Parathyroid adenoma (tissue), 2 donors: ENCODE measurements around the gene CYP24A1.

Source experiments
- H2AFZ ChIP-seq: fragments of 300-600 bp; sonication (generic); one replicate; pipeline ENCODE4 v1.7.0; 2017; ENCODE audit warnings: antibody characterized with exemption, mild to moderate bottlenecking
- H3K27ac ChIP-seq: fragments of 300-600 bp; sonication (generic); one replicate; pipeline ENCODE4 v1.7.0; 2017
- H3K27me3 ChIP-seq: fragments of 300-600 bp; sonication (generic); one replicate; pipeline ENCODE4 v1.7.0; 2017; ENCODE audit warnings: low read length; ENCODE audit not compliant: control insufficient read depth, insufficient read depth
- H3K36me3 ChIP-seq: fragments of 300-600 bp; sonication (generic); one replicate; pipeline ENCODE4 v1.7.0; 2017; ENCODE audit warnings: low read length; ENCODE audit not compliant: control insufficient read depth, insufficient read depth
- H3K4me1 ChIP-seq: fragments of 300-600 bp; sonication (generic); one replicate; pipeline ENCODE4 v1.7.0; 2017; ENCODE audit warnings: control low read depth
- H3K4me2 ChIP-seq: fragments of 300-600 bp; sonication (generic); one replicate; pipeline ENCODE4 v1.7.0; 2017; ENCODE audit warnings: low read length
- H3K4me3 ChIP-seq: fragments of 300-600 bp; sonication (generic); one replicate; pipeline ENCODE4 v1.7.0; 2017; ENCODE audit warnings: low read depth, low read length
- H3K79me2 ChIP-seq: fragments of 300-600 bp; sonication (generic); one replicate; pipeline ENCODE4 v1.7.0; 2017; ENCODE audit warnings: control low read depth
- H3K9ac ChIP-seq: fragments of 300-600 bp; sonication (generic); one replicate; pipeline ENCODE4 v1.7.0; 2017; ENCODE audit warnings: mild to moderate bottlenecking
- H3K9me3 ChIP-seq: fragments of 300-600 bp; sonication (generic); one replicate; pipeline ENCODE4 v1.7.0; 2017; ENCODE audit warnings: low read length; ENCODE audit not compliant: control insufficient read depth
- TF ChIP-seq, protein P1 (sequence below): fragments of 300-600 bp; sonication (generic); IDR thresholded peaks from one replicate; pipeline ENCODE4 v1.7.0; 2017; ENCODE audit warnings: antibody characterized with exemption, mild to moderate bottlenecking
- donor health status: primary hyperparathyroidism.

Gene CYP24A1

DNA sequence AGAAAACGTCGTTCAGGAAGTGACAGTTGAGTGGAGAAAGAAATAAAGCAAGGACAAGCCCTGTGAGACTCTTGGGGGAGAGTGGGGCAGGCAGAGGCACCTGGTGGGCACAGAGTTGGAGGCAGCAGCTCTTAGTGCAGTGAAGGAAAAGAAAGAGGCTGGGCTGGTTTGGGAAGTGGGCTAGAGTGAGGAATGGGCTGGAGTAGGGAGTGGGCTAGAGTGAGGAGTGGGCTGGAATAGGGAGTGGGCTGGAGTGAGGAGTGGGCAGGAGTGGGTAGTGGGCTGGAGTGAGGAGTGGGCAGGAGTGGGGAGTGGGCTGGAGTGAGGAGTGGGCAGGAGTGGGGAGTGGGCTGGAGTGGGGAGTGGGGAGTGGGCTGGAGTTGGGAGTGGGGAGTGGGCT is 59.7 kb downstream of the CYP24A1 start:
- Histone ChIP-seq H3K79me2 (no peaks in the 10 kb centered on the region), H3K9me3 (no peaks in the 10 kb centered on the region), H3K4me2 (no peak overlapping the region), H3K9ac (no peak overlapping the region), H3K27me3 (no peaks in the 10 kb centered on the region), H3K27ac (no peak overlapping the region), H3K36me3 (no peaks in the 10 kb centered on the region), H2AFZ (no peak overlapping the region), H3K4me3 (no peak overlapping the region), H3K4me1 (no peaks in the 10 kb centered on the region)
- TF ChIP-seq, protein P1, sequence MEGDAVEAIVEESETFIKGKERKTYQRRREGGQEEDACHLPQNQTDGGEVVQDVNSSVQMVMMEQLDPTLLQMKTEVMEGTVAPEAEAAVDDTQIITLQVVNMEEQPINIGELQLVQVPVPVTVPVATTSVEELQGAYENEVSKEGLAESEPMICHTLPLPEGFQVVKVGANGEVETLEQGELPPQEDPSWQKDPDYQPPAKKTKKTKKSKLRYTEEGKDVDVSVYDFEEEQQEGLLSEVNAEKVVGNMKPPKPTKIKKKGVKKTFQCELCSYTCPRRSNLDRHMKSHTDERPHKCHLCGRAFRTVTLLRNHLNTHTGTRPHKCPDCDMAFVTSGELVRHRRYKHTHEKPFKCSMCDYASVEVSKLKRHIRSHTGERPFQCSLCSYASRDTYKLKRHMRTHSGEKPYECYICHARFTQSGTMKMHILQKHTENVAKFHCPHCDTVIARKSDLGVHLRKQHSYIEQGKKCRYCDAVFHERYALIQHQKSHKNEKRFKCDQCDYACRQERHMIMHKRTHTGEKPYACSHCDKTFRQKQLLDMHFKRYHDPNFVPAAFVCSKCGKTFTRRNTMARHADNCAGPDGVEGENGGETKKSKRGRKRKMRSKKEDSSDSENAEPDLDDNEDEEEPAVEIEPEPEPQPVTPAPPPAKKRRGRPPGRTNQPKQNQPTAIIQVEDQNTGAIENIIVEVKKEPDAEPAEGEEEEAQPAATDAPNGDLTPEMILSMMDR, result no peak

DNA sequence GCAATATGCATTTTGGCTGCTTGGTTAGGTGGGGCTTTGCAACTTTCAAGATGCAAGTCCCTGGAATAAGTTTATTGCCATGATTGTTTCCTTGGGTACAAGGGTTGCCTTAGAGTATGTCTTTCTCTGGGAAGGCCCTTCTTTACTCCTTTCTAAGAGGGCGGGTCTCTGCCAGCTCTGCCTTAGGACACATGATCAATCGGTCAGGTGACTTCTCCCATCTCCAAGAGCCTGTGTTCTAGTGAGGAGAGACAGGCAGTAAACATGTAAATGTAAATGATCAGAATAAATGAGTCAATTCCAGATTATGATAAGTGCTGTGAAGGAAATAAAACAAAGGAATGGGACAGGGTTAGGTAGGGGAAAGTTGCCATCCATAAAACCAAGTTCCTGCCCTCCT is 60.2 kb downstream of the CYP24A1 start:
- Histone ChIP-seq H3K27ac (no peak overlapping the region), H3K9ac (no peak overlapping the region), H3K4me3 (no peak overlapping the region), H3K9me3 (no peaks in the 10 kb centered on the region), H3K79me2 (no peaks in the 10 kb centered on the region), H2AFZ (no peak overlapping the region), H3K4me2 (no peak overlapping the region), H3K36me3 (no peaks in the 10 kb centered on the region), H3K27me3 (no peaks in the 10 kb centered on the region), H3K4me1 (no peaks in the 10 kb centered on the region)
- TF ChIP-seq, protein P1, result no peak

DNA sequence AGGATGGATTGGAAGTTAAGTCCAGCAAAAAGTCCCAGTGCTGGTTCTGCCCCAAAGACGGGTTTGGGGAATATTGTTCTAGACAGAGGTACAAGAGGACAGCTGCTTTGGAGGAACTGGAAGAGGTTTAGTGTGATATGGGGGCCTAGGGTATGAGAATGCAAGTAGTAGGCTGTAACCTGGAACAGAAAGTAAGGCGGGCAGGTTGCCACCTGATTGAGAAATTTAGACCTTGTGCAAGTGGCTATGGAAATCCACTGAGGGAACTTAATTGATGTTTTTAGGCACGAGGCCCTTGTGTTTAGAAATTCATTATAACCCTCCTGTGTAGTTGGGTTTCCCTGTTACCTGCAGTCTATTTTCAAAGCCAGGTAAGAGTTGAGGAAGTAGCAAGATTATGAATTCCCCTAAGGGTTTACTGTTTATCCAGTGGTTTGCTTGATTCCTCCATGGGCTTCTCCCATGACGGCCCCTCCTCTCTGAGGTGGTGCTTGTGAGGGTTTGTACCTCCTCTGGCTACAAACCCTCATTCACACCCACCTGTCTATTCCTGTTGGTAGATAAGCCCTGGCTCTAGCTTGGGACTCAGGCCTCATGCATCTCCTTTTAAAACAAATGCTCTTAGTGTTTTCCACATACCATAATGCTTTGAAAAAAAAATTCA is 61.4 kb downstream of the CYP24A1 start:
- Histone ChIP-seq H3K79me2 (no peaks in the 10 kb centered on the region), H3K9me3 (no peaks in the 10 kb centered on the region), H3K36me3 (no peaks in the 10 kb centered on the region), H3K27ac (no peak overlapping the region), H2AFZ (no peak overlapping the region), H3K27me3 (no peaks in the 10 kb centered on the region), H3K9ac (no peak overlapping the region), H3K4me2 (no peak overlapping the region), H3K4me1 (no peaks in the 10 kb centered on the region), H3K4me3 (no peak overlapping the region)
- TF ChIP-seq, protein P1, result no peak

DNA sequence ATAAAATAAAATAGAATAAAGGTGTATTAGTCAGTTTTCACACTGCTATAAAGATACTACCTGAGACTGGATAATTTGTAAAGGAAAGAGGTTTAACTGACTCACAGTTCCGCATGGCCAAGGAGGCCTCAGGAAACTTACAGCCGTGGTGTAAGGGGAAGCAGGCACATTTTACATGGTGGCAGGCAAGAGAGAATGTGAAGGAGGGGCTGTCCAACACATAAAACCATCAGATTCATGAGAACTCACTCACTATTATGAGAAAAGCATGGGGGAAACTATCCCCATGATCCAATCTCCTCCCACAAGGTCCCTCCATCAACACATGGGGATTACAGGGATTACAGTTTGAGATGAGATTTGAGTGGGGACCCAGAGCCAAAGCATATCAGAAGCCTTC is 62.3 kb downstream of the CYP24A1 start:
- H3K4me3 ChIP-seq, result no peak overlapping the region
- TF ChIP-seq, protein P1, result no peak
- no peak overlapping the region for H3K4me2 ChIP-seq
- H2AFZ ChIP-seq, result no peak overlapping the region
- H3K36me3 ChIP-seq, result no peaks in the 10 kb centered on the region
- no peaks in the 10 kb centered on the region for H3K4me1 ChIP-seq
- H3K27ac ChIP-seq, result no peak overlapping the region
- no peaks in the 10 kb centered on the region for H3K79me2 ChIP-seq
- H3K27me3 ChIP-seq, result no peaks in the 10 kb centered on the region
- no peaks in the 10 kb centered on the region for H3K9me3 ChIP-seq
- no peak overlapping the region for H3K9ac ChIP-seq

DNA sequence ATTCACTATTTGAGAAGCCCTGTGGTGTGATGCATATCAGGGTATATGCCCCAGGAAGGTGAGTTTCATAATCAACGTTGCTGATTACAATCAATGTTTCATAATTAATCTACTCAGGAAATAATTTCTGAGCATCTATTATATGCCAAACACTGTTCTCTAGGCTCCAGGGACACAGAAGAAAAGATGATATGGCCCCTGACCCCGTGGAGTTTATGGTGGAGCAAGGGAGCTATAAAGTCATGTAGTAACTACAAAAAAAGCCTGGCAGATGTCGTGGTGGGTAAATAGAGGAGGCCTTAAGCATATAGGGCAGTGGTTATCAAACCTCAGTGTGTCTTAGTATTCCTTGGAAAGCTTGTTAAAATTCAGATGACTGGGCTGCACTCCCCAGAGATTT is 63.3 kb downstream of the CYP24A1 start:
- no peaks in the 10 kb centered on the region for H3K4me1 ChIP-seq
- no peak overlapping the region for H3K27ac ChIP-seq
- no peak overlapping the region for H3K9ac ChIP-seq
- H2AFZ ChIP-seq, result no peak overlapping the region
- no peaks in the 10 kb centered on the region for H3K27me3 ChIP-seq
- no peaks in the 10 kb centered on the region for H3K9me3 ChIP-seq
- H3K4me2 ChIP-seq, result no peak overlapping the region
- TF ChIP-seq, protein P1, result no peak
- no peak overlapping the region for H3K4me3 ChIP-seq
- no peaks in the 10 kb centered on the region for H3K79me2 ChIP-seq
- no peaks in the 10 kb centered on the region for H3K36me3 ChIP-seq
